Mesenteric fat pad (tissue), 1 donor: ENCODE measurements around the gene OAS1. TPM values are rescaled to one million over a fixed set of nuclear protein-coding genes. Genes with fewer than 3 reads are reported as not detected.
"Not testable (repeated sequence)": the region's sequence is repeated elsewhere in the genome, so short reads cannot be mapped to it uniquely, and the experiment has no call there.

Source experiments
- DNase-seq: peaks from one replicate; pipeline ENCODE4 v3.0.0-alpha.2; 2020; ENCODE audit warnings: low spot score
- total RNA-seq: library from RNA; stranded (reverse); fragmentation: NEBNext Ultra II Directional; extraction: Animal tissue kit (Norgen Biotek cat#: 25700); gene quantifications from one replicate; pipeline ENCODE4 v1.2.1, GENCODE V29; 2021
- donor health status: DM: yes; HTN: yes; CAD: no.

OAS1 gene
- total RNA-seq, 1 donor from 2014 or later: 53.4 TPM

GRCh38 chr12:112936264-112936663 is 29.5 kb downstream of the OAS1 start:
- DNase-seq: no peak

DNA sequence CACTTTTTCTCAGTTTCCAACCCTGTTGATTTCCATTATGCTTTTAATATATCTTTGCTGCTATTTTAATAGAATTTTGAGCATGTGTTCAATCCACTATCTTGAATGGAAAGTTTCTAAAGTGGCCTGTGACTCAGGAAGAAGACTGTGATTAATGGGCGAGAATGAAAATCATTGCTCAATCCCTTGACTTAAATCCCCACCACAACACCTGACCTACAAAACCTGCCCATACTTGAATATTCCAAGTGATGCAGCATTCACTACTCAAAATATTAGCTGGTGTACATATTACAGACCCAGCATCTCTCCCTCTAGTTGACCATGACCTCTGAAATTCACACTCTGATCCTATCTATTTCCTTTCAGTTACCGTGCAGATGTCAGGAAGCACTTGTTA is 30.2 kb downstream of the OAS1 start:
- DNase-seq: no peak

- peak; percentile 94 for DNase-seq
Observed at GRCh38 chr12:112937741-112938719, 31.3 kb downstream of the OAS1 start, which contains the start of gene OAS3. Gene OAS3, plus strand, starts transcription at chr12:112938474. Its CDS starts 57 bp downstream, at chr12:112938531.

- DNase-seq: no peak
Observed at GRCh38 chr12:112938751-112939150, 32.0 kb downstream of the OAS1 start.

DNA sequence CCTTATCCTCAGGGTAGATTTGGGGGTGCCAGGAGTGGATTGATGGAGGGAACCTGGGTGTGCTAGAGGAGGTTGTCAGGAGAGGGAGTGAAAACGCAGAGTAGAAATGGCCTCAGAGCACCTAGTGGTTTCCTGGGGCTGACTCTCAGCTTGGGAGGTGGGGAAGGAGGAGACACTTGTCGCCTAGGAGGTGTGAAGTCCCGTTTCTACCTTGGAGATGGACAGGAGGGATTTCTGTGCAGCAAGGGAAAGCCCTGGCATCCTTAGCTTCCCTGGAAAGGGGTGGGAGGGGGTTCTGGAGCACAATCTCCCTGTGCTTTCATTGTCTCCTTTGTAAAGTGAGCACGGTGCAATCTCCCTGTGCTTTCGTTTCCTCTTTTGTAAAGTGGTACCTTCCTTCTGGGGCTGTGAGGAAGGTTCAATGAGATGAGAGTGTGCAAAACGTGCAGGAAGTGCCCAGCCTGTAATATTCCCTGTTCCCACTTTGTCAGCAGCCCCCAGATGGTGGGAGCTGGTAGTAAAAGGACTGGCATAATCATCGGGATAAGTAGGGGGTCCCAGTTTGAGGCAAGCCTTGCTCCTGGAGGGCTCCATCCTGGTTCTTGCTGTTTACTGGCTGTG is 33.1 kb downstream of the OAS1 start:
- DNase-seq: no peak

GRCh38 chr12:112941528-112942335 is 35.0 kb downstream of the OAS1 start:
- DNase-seq: no peak

- no peak for DNase-seq
Observed at GRCh38 chr12:112942572-112942971, 35.8 kb downstream of the OAS1 start.

GRCh38 chr12:112944024-112944690 is 37.4 kb downstream of the OAS1 start:
- DNase-seq: no peak

GRCh38 chr12:112945515-112945914 is 38.8 kb downstream of the OAS1 start:
- no peak for DNase-seq

DNA sequence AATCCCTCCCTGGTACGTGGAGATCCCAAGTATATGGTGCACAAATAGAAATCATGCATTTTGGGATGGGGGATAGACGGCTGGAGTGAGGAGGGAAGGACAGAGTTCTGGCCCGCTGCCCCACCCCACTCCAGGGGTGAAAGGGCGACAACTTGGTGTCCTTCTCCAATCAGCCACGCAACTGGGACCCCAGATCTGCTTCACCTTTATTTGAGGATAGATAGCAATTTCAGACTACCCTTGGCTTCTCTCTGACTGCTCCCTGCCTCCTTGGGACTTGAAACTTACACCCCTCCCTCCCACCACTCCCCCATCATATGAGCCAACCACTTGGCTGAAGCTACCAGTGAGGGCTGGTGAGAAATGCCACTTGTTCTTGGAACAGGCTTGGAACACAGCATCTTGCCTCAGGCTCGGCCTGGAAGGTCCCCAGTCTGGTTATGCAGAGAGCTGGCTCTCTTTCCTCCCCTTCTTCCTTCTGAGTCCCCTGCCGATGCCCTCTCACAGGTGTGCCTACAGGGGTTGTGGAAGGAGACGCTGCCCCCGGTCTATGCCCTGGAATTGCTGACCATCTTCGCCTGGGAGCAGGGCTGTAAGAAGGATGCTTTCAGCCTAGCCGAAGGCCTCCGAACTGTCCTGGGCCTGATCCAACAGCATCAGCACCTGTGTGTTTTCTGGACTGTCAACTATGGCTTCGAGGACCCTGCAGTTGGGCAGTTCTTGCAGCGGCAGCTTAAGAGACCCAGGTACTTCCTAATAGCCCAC is 39.7 kb downstream of the OAS1 start:
- no peak for DNase-seq

DNA sequence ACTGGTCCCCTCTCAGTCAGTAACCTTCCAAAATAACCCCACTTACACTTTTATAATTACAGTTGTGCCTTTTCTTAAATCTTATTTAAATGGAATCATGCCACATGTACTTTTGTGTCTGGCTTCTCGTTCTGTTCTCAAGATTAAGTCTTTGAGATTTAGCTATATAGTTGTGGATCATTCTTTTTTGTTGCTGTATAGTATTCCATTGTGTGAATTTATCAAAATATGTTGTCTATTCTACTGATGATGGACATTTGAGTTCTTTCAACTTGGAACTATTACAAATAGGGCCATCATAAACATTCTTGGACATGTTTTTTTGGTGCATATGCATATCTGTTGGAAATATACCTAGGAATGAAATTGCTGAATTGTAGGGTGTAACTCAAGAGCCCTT is 40.6 kb downstream of the OAS1 start:
- DNase-seq: no peak

- DNase-seq: no peak
Observed at GRCh38 chr12:112947761-112948160, 41.0 kb downstream of the OAS1 start.

- no peak for DNase-seq
Observed at GRCh38 chr12:112948806-112949205, 42.0 kb downstream of the OAS1 start.

- no peak for DNase-seq
Observed at GRCh38 chr12:112950701-112951100, 43.9 kb downstream of the OAS1 start.

DNA sequence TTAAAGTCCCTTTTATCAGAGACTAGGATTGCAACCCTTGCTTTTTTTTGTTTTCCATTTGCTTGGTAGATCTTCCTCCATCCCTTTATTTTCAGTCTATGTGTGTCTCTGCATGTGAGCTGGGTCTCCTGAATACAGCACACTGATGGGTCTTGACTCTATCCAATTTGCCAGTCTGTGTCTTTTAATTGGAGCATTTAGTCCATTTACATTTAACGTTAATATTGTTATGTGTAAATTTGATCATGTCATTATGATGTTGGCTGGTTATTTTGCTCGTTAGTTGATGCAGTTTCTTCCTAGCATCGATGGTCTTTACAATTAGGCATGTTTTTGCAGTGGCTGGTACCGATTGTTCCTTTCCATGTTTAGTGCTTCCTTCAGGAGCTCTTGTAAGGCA is 50.4 kb downstream of the OAS1 start:
- not testable (repeated sequence) for DNase-seq

GRCh38 chr12:112961074-112961473 is 54.3 kb downstream of the OAS1 start:
- peak; percentile 59 for DNase-seq

DNA sequence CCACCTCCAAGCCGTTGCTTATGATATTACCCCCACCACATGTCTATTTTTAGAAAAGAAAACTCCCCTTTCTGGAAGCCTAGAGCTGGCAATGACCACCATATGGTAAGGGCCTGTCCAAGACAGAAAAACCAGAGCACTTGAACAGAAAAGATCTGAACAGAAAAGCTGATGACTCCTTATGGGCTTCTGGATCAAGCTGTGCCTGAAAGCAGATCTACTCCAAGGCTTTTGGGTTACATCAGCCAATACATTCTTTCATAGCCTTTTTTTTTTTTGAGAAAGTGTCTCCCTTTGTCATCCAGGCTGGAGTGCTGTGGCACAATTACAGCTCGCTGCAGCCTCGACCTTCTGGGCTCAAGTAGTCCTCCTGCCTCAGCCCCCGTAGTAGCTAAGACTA is 54.8 kb downstream of the OAS1 start:
- no peak for DNase-seq

DNA sequence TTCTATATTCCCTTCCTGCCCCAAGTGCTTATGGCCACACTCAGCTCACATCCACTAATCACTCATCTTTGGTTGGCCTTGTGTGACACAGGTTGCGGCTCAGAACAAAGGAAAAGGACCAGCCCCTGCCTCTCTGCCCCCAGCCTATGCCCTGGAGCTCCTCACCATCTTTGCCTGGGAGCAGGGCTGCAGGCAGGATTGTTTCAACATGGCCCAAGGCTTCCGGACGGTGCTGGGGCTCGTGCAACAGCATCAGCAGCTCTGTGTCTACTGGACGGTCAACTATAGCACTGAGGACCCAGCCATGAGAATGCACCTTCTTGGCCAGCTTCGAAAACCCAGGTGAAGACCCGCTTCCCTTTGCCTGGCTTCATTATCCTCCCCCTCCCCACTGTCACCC is 55.8 kb downstream of the OAS1 start:
- peak; percentile 60 for DNase-seq

DNA sequence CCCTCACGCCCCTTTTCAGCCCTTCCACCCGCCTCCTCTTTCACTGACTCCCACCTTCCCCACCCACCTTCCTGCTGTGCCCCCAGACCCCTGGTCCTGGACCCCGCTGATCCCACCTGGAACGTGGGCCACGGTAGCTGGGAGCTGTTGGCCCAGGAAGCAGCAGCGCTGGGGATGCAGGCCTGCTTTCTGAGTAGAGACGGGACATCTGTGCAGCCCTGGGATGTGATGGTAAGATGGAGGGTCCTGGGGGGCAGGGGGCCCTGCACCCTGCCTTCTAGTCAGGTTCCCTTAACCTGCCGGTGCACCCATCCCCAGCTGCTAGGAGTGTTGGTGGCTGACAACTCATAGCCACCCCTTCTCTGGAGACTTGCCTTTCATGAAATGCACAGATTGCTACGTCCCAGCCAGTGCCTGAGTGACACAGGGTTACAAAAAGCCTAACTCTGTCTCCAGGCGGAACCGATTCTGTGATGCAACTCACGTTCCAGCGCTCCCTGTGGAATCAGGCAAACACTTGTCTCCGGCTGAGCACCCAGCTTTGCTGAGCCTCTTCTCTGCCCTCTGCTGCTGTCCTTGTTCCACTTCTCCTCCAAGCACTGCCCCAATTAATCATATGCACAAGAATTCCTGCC is 56.6 kb downstream of the OAS1 start:
- peak; percentile 57 for DNase-seq
